Brain microvascular endothelial cell (primary cell): ENCODE measurements around the gene KCMF1.

ENCODE experiments used
- DNase-seq: peaks from one replicate; pipeline ENCODE4 v3.0.0-alpha.2; 2020
- H3K27ac ChIP-seq: fragments of 250-450 bp; sonication (Bioruptor Pico); 2 replicates; pipeline ENCODE4 v1.5.1; 2020; ENCODE audit warnings: mild to moderate bottlenecking, moderate library complexity
- H3K27me3 ChIP-seq: fragments of 250-450 bp; sonication (Bioruptor Pico); replicated peaks from 2 replicates; pipeline ENCODE4 v1.5.1; 2020; ENCODE audit warnings: mild to moderate bottlenecking
- H3K36me3 ChIP-seq: fragments of 250-450 bp; sonication (Bioruptor Pico); replicated peaks from 2 replicates; pipeline ENCODE4 v1.5.1; 2020; ENCODE audit warnings: mild to moderate bottlenecking
- H3K4me3 ChIP-seq: 2 replicates; pipeline ENCODE4 v1.5.1; 2011; ENCODE audit warnings: low read depth, mild to moderate bottlenecking, control low read depth, low read length, moderate library complexity
- in situ Hi-C: cut with HindIII; loops from 2 replicates; pipeline ENCODE4 v1.10.0; 2017; ENCODE audit warnings: low sequenced_read_pairs, low pct_ligation_motif_present
- TF ChIP-seq, protein P1 (sequence below): IDR thresholded peaks from 2 replicates; pipeline ENCODE4 v1.5.1; 2011; ENCODE audit warnings: low read depth, mild to moderate bottlenecking, moderate library complexity, low read length, control low read depth, inconsistent platforms; ENCODE audit errors: missing control alignments

KCMF1 gene

DNA sequence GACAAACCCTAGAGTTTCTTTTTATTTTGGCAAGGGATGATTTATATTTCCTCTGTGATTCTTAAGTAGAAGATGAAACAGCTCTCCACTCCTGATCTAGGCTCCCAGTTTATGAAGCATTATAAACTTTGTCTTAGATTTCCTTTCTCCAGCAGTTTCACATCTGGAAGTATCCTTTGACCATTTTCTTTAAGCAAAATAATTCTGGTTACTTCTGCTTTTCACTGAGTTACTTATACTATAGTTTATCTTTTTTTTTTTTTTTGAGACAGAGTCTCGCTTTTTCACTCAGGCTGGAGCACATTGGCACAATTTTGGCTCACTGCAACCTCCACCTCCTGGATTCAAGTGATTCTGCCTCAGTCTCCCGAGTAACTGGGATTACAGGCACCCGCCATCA is 45.5 kb downstream of the KCMF1 start:
- H3K27me3 ChIP-seq: no peaks in the 10 kb centered on the region
- TF ChIP-seq, protein P1, sequence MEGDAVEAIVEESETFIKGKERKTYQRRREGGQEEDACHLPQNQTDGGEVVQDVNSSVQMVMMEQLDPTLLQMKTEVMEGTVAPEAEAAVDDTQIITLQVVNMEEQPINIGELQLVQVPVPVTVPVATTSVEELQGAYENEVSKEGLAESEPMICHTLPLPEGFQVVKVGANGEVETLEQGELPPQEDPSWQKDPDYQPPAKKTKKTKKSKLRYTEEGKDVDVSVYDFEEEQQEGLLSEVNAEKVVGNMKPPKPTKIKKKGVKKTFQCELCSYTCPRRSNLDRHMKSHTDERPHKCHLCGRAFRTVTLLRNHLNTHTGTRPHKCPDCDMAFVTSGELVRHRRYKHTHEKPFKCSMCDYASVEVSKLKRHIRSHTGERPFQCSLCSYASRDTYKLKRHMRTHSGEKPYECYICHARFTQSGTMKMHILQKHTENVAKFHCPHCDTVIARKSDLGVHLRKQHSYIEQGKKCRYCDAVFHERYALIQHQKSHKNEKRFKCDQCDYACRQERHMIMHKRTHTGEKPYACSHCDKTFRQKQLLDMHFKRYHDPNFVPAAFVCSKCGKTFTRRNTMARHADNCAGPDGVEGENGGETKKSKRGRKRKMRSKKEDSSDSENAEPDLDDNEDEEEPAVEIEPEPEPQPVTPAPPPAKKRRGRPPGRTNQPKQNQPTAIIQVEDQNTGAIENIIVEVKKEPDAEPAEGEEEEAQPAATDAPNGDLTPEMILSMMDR: no peak
- H3K4me3 ChIP-seq: no peak overlapping the region
- DNase-seq: no peak
- H3K36me3 ChIP-seq: no peaks in the 10 kb centered on the region
- H3K27ac ChIP-seq: no peak overlapping the region
- in situ Hi-C loops: no loop called here

DNA sequence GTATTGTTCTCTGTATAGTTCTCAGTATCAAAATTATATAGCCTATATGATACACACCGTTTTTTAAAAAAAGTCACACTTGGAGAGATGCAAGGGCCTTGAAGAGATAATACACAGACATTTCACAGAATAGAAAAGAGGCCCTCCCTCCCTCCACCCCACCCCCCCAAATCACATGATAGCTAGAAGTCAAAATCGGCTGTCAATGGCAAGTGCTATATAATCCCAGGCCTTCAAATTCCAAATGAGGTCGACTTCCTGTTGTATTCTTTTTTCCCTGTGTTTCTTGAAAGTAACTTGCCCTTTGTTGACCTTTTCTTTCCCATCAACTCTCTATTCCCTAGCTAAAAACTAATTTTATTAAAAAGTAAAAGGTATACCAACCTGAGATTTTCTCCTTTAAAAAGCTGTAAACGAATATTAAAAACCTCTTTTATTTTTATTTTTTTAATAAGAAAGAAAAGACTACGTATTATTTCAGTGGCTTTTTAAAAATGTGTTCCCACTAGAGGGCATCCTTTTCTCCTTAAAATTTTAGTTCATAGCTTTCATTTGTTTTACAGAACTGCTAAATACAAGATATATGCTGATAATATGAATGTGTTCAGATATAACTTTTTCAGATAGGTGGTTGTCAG is 46.6 kb downstream of the KCMF1 start:
- no peak for DNase-seq
- Histone ChIP-seq H3K27ac (peak overlapping the region; percentile 56), H3K36me3 (no peaks in the 10 kb centered on the region), H3K4me3 (no peak overlapping the region), H3K27me3 (no peaks in the 10 kb centered on the region)
- TF ChIP-seq, protein P1: peak; percentile 6
- in situ Hi-C loops: no loop called here

DNA sequence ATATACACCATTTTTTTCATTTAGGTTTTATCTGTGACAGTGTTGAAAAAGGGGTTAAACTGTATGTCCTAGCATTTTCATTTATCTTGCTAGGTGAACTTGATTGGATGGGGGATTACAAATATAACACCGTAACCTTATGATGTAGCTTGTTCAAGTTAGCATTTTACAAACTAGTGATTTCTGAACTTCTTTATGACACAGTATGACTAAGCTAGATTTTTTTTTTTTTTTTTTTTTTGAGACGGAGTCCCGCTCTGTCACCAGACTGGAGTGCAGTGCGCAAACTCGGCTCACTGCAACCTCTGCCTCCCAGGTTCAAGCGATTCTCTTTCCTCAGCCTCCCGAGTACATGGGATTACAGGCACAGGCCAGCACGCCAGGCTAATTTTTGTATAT is 47.1 kb downstream of the KCMF1 start:
- Histone ChIP-seq H3K27ac (peak overlapping the region; percentile 56), H3K4me3 (no peak overlapping the region), H3K36me3 (no peaks in the 10 kb centered on the region), H3K27me3 (no peaks in the 10 kb centered on the region)
- in situ Hi-C loops: no loop called here
- TF ChIP-seq, protein P1: no peak
- DNase-seq: no peak

DNA sequence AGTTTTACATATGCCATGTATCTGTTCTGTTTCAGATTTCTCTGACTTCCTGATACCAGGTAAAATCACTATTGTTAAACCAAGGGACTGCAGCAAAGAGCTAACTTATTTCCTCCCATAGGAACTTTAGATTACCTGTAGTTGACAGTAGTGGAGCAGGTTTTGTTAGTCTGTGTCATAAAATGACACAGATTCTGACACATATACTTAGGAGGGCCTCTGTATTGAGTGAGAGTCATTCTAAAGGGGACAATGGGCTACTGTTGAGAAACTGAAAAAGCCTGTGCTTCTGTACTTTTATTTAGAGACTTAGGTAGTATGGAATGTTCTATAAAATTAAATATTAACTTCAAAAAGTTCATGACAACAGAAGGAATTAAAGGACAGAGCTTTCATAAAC is 48.2 kb downstream of the KCMF1 start:
- no peak for DNase-seq
- in situ Hi-C loops: no loop called here
- no peaks in the 10 kb centered on the region for H3K27me3 ChIP-seq
- H3K36me3 ChIP-seq: no peaks in the 10 kb centered on the region
- H3K27ac ChIP-seq: no peak overlapping the region
- no peak overlapping the region for H3K4me3 ChIP-seq
- TF ChIP-seq, protein P1: no peak

DNA sequence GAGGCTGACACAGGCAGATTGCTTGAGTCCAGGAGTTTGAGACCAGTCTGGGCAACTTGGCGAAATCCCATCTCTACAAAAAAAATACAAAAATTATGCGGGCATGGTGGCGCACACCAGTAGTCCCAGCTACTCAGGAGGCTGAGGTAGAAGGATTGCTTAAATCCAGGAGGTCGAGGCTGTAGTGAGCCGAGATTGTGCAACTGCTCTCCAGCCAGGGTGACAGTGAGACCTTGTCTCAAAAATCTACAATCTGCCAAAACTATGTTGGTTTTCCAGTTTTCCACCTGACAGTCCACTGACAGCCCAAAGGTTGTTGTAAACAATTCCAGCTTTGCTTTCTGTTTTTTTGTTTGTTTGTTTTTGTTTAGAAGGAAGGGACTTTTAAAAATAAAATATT is 51.3 kb downstream of the KCMF1 start:
- H3K4me3 ChIP-seq: no peak overlapping the region

More for the DNA sequence above, 51.3 kb downstream of the KCMF1 start:
- no peaks in the 10 kb centered on the region for H3K36me3 ChIP-seq
- H3K27me3 ChIP-seq: no peaks in the 10 kb centered on the region
- TF ChIP-seq, protein P1: no peak
- in situ Hi-C loops: no loop called here
- DNase-seq: no peak
- H3K27ac ChIP-seq: no peak overlapping the region
